SH-SY5Y (cell line): ENCODE measurements around the gene ANAPC5.

Source experiments
- GATA2 ChIP-seq: IDR thresholded peaks from 2 replicates; pipeline ENCODE4 v1.6.1; 2011; ENCODE audit warnings: mild to moderate bottlenecking, low read depth, low read length
- GATA3 ChIP-seq: IDR thresholded peaks from 2 replicates; pipeline ENCODE4 v1.6.1; 2011; ENCODE audit warnings: low read depth, mild to moderate bottlenecking, low read length, moderate library complexity

ANAPC5 gene

GRCh38 chr12:121299662-121300061, 52.5 kb downstream of the ANAPC5 start:
- TF ChIP-seq GATA3: no peak
- TF ChIP-seq GATA2: no peak

DNA sequence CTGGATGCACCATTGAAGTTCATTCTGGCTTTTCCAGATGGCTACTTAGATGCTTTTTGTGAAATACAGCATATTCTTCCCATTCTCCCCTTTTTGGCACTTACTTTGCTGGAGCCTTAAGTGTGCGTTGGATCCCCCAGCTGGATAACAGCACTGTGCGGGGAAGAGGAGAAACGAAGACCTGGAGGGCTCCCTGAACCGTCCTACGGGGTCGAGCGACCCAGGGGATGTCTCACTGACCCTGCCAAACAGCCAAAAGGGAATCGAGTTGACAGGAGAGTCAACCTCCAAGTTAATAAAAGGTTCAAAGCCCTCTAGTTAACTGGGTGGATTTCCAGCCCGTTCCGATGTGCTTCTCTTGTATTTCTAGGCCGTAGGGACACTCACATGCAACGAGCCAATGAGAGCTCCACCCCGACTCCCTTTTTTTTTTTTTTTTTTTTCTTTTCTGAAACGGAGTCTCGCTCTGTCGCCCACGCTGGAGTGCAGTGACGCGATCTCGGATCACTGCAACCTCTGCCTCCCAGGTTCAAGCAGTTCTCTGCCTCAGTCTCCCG, 54.7 kb downstream of the ANAPC5 start:
- no peak for TF ChIP-seq GATA3
- TF ChIP-seq GATA2: no peak

DNA sequence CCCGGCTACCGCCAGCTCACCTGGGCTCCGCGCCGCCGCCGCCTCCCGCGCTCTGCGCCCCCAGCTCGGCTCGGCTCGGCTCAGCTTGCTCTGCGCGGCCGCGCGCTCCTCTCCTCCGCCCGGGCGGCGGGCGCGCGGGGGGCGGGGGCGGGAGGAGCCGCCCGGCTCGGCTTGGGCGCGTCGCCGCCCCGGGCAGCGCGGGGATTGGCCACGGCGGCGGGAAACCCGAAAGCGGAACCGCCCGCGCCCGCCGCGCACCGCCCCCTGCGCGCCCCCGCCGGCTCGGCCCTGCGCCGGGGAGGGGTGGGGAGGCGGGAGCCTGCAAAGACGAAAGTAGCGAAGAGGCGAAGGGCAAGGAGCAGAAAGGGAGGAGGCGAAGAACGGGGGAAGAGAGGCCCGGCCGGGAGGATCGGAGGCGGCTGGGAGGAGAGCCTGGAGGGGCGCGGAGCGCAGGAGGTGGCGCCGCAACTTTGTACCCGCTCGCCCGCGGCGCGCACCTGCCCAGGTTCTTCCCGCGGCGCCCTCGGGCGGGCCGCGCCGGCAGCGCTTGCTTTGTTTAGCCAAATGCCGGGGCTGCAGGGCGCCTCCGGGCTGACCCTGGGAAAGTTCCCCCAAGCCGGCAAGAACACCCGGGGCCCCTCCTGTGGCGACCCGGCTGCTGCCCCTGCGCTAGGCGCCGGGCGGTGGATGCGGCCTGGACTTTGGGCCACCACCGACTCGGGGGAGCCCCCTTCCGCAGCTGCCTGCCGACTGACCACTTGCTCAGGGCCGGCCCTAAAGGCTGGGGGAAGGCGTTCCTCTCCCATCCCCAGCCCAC, 55.4 kb downstream of the ANAPC5 start, which contains the start of gene CAMKK2:
Gene CAMKK2 (minus strand): TSS at position 92 of the 817 bp plus-strand sequence. CDS start 22,183 bp downstream, outside the sequence.
- TF ChIP-seq GATA3 (no peak), GATA2 (no peak)

DNA sequence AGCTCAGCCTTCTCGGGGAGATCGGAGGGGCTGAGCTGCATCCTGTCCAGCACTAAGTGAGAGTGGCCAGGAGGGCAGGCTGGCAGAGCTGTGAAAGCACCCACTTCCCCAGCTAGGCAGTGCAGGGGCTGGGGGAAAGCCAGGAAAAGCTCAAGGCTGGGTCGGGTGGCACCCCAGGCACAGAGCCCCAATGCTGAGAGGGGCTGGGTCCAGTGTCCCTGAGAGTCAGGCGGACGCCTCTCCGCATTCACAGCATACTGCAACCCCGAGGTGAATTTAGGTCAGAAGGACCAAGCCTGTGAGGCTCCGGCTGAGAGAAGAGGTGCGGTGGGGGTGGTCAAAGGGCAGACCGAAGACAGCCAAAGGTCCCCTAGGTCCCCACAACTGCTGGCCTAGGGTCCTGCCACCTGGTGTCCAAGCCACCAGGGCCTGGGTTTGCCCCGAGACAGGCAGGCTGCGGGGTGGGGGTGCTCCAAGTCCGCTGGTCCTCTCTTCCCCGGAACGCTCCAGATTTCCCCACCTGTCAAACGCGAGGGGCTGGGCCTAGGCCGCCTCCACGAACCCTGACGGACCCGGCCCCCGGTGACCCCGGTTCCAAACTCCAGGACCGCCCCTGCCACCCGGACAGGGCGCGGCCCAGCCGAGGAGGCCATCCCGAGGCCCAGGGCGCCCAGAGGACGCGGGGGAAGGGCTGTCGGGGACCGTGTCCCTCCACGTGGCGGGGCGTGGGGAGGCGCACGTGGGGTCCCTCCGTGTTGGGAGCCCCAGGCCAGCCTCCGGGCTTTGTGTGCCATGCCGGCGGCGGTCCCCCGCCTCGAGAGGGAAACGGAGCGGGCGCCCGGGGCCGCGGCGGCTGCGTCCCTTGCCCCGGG, 56.2 kb downstream of the ANAPC5 start:
- no peak for TF ChIP-seq GATA3
- no peak for TF ChIP-seq GATA2

DNA sequence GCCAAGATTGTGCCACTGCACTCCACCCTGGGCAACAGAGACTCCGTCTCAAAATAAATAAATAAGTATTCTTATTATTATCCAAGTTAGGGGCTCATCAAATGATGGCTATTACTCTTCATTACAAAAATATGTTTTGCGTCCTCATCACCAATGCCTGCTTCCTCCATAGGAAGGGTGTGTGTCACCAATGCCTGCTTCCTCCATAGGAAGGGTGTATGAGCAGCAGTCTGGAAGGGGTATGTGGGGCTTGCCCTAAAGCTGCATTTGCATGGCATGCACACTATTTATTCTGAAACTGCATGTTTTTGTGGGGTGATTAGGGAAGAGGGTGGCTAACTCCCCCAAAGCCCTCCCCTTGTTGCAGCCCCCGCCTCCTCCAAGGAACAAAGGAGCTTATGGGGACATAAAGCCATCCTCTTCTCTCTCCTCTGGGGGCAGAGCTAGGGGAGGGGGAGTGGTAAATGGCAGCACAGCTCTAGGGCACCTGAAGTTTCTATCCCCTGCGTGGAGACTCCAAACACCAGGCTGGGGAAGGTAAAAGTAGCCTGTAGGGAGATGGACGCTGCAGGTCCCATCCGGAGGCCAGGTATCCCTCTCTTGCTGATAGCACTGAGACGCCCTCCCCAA, 57.0 kb downstream of the ANAPC5 start:
- TF ChIP-seq GATA3 (no peak), GATA2 (no peak)

DNA sequence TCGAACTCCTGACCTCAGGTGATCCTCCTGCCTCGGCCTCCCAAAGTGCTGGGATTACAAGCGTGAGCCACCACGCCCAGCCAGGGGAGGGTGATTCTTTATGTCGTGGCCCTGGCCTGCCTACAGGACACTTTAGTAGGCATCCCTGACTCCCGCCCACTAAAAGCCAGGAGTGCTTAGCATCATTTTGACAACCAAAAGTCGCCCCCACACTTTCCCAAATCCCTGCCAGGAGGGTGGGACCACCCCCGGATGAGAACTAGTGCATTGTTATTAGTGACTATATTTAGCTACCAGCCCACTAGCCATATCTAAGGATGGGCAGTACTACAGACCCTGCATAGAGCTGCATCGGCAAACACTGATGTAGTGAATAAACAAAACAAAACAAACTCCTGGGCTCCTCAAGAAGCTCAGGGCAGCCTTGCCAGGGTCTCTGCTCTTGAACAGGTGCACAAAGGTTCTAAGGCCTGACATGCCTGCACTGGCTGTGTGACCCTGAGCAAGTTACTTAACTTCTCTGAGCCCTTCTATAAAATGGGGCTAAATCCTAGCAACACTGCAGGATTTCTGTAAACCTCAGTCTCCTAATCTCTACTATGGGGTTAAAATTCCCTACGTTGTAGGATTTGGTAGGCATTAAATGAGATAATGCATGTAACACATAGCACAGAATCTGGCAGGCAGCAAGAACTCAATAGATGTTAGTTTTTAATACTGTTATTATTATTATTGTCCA, 57.9 kb downstream of the ANAPC5 start:
- TF ChIP-seq GATA3: no peak
- no peak for TF ChIP-seq GATA2

DNA sequence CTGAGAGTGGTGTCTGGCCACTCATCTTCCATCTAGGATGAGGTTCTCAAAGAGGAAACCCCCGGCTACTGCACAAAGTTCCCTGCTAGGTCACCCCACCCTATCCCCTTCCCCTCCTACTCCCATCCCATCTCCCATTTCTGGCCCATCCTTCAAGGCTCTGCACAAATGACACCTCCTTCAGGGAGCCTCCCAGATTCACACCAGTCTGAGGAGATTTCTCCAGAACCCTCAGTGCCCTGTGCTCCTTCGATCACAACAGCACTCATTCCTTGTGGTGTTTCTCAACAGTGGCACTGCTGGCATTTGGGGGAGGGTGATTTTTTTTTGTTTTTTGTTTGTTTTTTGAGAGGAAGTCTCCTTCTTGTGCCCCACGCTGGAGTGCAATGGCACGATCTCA, 58.6 kb downstream of the ANAPC5 start:
- no peak for TF ChIP-seq GATA2
- TF ChIP-seq GATA3: no peak

GRCh38 chr12:121290410-121290809, 61.8 kb downstream of the ANAPC5 start:
- no peak for TF ChIP-seq GATA2
- TF ChIP-seq GATA3: no peak

DNA sequence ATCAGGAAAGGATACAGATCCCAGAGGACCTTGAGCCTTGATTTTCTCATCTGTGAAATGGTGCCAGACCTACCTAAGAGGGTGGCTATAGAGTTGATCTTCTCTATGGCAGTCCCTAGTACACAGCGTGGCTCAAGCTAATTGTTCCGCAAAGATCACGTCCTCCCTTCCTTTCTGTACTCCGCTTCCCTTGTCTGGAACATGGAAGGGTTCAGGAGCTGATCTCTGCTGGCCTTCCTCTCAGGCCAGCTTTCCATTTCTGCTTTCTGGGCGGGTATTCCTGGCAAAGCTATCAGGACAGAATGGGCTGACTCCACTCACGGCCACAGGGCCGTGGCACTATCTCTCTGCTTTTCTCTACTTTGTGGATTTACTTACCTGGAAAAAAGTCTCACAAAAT, 62.2 kb downstream of the ANAPC5 start:
- TF ChIP-seq GATA3 (no peak), GATA2 (no peak)

- TF ChIP-seq GATA3 (no peak), GATA2 (no peak)
Observed at GRCh38 chr12:121288986-121289385, 63.2 kb downstream of the ANAPC5 start.

DNA sequence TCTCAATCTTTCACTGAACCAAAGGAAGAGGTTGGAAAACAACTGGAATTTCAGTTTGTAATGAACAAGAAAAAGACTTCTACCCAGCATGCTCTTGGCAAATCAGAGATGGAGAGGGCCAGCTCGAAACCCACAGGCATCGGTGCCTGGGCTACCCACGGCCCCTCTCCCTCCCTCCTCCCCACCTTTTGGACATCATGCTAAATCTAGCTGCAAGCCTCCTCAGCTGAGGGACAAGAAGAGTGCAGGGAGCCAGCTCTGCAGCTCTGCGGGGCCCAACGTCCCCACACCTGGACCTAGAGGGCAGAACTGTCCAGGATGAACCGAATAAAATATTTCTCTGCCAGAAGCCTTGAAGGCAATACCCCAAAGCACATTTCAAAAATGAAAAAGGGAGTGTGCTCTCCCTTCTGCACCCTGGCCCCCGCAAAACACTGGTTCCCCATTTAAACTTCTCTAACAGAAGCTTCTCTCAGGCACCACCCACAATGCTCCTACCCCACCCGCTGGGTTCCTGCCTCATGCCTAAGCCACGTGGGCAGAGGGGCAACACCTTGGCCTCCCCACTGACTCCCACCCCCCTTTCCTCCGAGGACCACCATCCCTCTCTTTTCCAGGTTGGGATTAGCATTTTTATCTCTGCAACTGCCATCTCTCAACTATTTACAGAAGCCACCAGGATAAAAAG, 63.9 kb downstream of the ANAPC5 start:
- TF ChIP-seq GATA3 (no peak), GATA2 (no peak)

DNA sequence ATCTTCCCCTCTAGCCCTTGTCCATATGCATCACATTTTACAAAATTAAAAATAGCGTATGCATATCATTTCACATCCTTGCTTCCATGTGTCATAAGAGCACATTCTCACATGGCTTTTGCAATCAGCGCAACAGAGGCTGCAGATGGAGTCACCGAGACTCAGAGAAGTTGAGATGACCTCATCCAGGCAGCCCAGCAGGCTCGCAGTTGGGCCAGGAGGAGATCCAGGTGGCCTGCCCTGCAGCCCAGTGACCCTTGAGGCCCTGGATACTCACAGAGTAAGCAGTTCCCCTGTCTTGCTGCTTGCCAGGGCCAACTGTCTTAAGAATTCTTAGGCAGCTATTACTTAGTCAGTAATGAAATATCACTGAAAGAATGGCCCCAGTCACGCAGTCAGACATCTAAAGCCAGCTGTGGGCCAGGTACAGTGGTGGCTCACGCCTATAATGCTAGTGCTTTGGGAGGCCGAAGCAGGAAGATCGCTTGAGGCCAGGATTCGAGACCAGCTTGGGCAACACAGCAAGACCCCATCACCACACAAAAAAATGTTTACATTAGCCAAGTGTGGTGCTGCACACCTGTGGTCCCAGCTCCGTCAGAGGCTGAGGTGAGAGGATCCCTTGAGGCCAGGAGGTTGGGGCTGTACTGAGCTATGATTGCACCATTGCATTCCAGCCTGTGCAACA, 64.8 kb downstream of the ANAPC5 start:
- TF ChIP-seq GATA3 (no peak), GATA2 (no peak)
